ENCODE measurements around the gene RAD21L1.

Gene RAD21L1

GRCh38 chr20:1296117-1296610, 70.3 kb downstream of the RAD21L1 start:
- no peak for DNase-seq (ENCODE audit: low spot score)

- DNase-seq (ENCODE audit: low spot score) = no peak
Measured at GRCh38 chr20:1296922-1297321, 71.1 kb downstream of the RAD21L1 start.

GRCh38 chr20:1297486-1297885, 71.6 kb downstream of the RAD21L1 start:
- DNase-seq (ENCODE audit: low spot score) = no peak

GRCh38 chr20:1298166-1298565, 72.3 kb downstream of the RAD21L1 start:
- DNase-seq (ENCODE audit: low spot score) = no peak

GRCh38 chr20:1298888-1299511, 73.2 kb downstream of the RAD21L1 start:
- DNase-seq (ENCODE audit: low spot score) = no peak

- DNase-seq (ENCODE audit: low spot score) = no peak
Measured at GRCh38 chr20:1299522-1299921, 73.7 kb downstream of the RAD21L1 start.

GRCh38 chr20:1300083-1300840, 74.4 kb downstream of the RAD21L1 start:
- DNase-seq (ENCODE audit: low spot score) = no peak

GRCh38 chr20:1301031-1301529, 75.2 kb downstream of the RAD21L1 start:
- no peak for DNase-seq (ENCODE audit: low spot score)

GRCh38 chr20:1302685-1303541, 77.1 kb downstream of the RAD21L1 start:
- no peak for DNase-seq (ENCODE audit: low spot score)

- DNase-seq (ENCODE audit: low spot score) = no peak
Measured at GRCh38 chr20:1304710-1305515, 79.1 kb downstream of the RAD21L1 start.

All from left forelimb (tissue), 1 donor.